ENCODE data around the gene HSFX1.

DNA sequence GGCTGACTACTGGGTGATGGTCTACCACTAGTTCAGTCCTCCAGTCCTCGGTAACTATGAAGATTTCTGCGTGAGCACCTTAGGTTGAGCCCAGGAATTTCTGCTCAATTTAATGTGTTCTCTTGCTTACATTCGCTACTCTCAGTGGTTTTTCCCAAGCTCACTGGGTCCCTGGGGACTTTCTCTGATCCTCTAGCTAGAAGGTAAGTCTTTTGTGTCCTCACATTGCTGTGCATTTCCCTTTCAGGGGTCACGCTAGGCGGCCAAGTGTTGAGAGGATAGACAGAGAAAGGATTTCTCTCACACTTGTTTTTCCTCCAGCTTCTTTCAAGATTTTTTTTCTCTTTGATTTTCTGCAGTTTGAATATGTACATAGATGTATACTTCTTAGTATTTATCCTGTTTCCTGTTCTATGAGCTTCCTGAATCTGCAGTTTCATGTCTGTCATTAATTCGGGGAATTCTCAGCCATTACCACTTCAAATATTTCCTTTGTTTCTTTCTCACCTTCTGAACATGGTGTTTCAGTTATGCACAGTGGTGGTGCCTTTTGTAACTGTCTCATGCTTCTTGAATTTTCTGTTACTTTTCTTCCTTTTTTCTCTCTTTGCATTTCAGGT, 25.3 kb downstream of the HSFX1 start:
- no peak for TF ChIP-seq FOS (IDR thresholded peaks at IDR 0.05; ENCODE audit: extremely low read depth, insufficient read length)
- TF ChIP-seq, protein P1, sequence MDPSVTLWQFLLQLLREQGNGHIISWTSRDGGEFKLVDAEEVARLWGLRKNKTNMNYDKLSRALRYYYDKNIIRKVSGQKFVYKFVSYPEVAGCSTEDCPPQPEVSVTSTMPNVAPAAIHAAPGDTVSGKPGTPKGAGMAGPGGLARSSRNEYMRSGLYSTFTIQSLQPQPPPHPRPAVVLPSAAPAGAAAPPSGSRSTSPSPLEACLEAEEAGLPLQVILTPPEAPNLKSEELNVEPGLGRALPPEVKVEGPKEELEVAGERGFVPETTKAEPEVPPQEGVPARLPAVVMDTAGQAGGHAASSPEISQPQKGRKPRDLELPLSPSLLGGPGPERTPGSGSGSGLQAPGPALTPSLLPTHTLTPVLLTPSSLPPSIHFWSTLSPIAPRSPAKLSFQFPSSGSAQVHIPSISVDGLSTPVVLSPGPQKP (CRISPR knock-in tag; IDR thresholded peaks at IDR 0.05), result no peak
- TF ChIP-seq CSDE1 (IDR thresholded peaks at IDR 0.05), result no peak
- no peak for TF ChIP-seq IRF2 (CRISPR knock-in tag; IDR thresholded peaks at IDR 0.05)
- TF ChIP-seq, protein P2, sequence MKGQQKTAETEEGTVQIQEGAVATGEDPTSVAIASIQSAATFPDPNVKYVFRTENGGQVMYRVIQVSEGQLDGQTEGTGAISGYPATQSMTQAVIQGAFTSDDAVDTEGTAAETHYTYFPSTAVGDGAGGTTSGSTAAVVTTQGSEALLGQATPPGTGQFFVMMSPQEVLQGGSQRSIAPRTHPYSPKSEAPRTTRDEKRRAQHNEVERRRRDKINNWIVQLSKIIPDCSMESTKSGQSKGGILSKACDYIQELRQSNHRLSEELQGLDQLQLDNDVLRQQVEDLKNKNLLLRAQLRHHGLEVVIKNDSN (CRISPR knock-in tag; IDR thresholded peaks at IDR 0.05), result no peak
- TF ChIP-seq CHD1 (IDR thresholded peaks at IDR 0.05; ENCODE audit: low read length), result no peak
- TF ChIP-seq, protein P3, sequence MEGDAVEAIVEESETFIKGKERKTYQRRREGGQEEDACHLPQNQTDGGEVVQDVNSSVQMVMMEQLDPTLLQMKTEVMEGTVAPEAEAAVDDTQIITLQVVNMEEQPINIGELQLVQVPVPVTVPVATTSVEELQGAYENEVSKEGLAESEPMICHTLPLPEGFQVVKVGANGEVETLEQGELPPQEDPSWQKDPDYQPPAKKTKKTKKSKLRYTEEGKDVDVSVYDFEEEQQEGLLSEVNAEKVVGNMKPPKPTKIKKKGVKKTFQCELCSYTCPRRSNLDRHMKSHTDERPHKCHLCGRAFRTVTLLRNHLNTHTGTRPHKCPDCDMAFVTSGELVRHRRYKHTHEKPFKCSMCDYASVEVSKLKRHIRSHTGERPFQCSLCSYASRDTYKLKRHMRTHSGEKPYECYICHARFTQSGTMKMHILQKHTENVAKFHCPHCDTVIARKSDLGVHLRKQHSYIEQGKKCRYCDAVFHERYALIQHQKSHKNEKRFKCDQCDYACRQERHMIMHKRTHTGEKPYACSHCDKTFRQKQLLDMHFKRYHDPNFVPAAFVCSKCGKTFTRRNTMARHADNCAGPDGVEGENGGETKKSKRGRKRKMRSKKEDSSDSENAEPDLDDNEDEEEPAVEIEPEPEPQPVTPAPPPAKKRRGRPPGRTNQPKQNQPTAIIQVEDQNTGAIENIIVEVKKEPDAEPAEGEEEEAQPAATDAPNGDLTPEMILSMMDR (IDR thresholded peaks at IDR 0.05 in 2 of 3, conservative IDR thresholded peaks at IDR 0.05 in 1 of 3; ENCODE audit: insufficient read depth in 2 of 3, low read depth in 1 of 3, low read length in 3 of 3), result no peak
- TF ChIP-seq L3MBTL2 (IDR thresholded peaks at IDR 0.05), result no peak
- no peak for TF ChIP-seq DPF2 (IDR thresholded peaks at IDR 0.05)
- no peak for TF ChIP-seq POLR2AphosphoS5 (IDR thresholded peaks at IDR 0.05; ENCODE audit: control insufficient read depth, insufficient read depth, low read depth, low read length)
- TF ChIP-seq RNF2 (IDR thresholded peaks at IDR 0.05), result no peak
- no peak for TF ChIP-seq SNRNP70 (optimal IDR thresholded peaks at IDR 0.05; ENCODE audit: low read depth, low read length)
- TF ChIP-seq, protein P4, sequence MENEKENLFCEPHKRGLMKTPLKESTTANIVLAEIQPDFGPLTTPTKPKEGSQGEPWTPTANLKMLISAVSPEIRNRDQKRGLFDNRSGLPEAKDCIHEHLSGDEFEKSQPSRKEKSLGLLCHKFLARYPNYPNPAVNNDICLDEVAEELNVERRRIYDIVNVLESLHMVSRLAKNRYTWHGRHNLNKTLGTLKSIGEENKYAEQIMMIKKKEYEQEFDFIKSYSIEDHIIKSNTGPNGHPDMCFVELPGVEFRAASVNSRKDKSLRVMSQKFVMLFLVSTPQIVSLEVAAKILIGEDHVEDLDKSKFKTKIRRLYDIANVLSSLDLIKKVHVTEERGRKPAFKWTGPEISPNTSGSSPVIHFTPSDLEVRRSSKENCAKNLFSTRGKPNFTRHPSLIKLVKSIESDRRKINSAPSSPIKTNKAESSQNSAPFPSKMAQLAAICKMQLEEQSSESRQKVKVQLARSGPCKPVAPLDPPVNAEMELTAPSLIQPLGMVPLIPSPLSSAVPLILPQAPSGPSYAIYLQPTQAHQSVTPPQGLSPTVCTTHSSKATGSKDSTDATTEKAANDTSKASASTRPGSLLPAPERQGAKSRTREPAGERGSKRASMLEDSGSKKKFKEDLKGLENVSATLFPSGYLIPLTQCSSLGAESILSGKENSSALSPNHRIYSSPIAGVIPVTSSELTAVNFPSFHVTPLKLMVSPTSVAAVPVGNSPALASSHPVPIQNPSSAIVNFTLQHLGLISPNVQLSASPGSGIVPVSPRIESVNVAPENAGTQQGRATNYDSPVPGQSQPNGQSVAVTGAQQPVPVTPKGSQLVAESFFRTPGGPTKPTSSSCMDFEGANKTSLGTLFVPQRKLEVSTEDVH (IDR thresholded peaks at IDR 0.05; ENCODE audit: low read depth, partially characterized antibody), result no peak
- no peak for TF ChIP-seq MEF2D (tag; conservative IDR thresholded peaks at IDR 0.05; ENCODE audit: low read depth)

Data from K562 (cell line).